GM18517 (cell line): ENCODE results near the gene SLC2A2.

Source experiments
- ATAC-seq: cut with Tn5 transposase; IDR thresholded peaks from one replicate; pipeline ENCODE4 v1.9.1; 2021; ENCODE audit warnings: mild to moderate bottlenecking, moderate library complexity; ENCODE audit not compliant: unreplicated experiment

The SLC2A2 gene

DNA sequence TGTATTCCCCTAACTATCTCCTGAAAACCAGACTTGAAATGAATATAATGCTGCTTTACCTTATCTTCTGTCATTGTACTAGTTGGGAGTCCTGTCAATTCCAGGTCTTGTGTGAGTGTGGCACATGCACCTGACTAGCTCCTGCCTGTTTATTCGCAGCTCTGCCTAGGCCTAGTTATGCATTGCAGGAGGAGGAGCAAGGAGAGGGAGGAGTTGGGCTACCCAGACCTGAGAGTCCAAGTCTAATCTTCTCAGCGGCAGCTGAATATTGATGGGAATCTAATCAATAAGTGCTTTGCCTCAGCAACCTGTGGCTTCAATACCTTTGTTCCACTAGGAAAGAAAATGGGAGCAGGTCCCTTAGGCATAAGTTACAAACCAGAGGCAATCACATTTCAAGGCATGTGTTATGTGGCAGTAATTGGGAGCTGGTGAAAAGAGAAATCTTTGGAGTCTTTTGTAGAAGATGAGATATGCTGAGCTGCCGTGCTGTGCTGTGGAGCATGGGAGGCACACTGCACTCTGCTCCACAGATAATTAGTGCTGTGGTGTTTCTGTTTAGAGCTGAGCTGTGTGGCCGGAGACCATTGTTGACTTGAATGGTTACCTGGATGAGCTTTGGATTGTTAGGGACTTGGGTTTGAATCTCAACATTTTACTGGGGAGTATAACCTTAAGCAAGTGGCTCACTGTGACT is at the start of gene SLC2A2:
Gene SLC2A2, minus strand, starts transcription at position 124 of the 697 bp plus-strand sequence. Its CDS starts 50 bp downstream, at position 74.
- ATAC-seq: no peak

DNA sequence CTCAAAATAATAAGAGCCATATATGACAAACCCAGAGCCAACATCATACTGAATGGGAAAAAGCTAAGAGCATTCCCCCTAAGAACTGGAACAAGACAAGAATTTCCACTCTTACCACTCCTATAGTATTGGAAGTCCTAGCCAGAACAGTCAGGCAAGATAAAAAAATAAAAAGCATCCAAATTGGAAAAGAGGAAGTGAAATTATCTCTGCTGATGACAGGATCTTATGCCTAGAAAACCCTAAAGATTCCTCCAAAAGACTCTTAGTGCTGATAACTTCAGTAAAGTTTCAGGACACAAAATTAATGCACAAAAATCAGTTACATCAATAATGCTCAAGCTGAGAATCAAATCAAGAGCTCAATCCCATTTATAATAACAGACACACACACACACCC is 45.9 kb upstream of the SLC2A2 start:
- no peak for ATAC-seq

DNA sequence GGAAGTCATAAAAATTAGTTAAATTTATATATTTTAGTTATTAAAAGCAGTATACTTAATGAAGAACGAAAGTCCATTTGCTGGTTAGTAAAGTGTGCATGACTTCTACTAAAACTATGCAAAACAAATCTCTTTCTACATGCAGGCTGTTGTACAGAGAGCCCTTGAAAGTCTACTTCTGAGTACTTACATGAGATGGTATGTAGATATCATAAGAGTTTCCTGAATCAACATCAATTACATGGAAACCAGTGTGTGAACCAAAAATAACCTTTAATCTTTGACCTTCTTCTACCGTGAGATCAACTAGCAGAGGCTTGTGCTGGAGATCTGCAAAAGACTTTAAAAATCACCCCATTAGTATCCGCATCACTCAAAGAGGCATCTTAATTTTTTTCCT is 42.1 kb upstream of the SLC2A2 start:
- no peak for ATAC-seq

DNA sequence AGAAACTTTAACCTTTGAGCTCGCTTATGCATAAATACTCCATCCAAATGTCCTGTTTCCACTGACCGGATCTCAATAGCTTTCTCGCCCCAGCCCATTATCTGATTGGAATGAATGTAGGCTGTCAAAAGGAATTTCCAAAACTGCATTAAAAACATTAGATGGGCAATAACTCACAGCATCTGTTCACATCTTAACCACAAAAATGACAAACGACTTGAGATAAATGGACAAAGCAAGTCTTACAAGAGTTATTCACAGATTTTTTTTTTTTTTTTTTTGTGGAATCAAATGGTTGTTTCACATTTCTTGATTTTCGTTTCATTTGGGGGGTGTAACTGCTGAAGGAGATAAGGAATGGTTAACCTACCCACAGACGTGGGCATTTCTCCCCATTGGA is 39.7 kb upstream of the SLC2A2 start:
- ATAC-seq: no peak

DNA sequence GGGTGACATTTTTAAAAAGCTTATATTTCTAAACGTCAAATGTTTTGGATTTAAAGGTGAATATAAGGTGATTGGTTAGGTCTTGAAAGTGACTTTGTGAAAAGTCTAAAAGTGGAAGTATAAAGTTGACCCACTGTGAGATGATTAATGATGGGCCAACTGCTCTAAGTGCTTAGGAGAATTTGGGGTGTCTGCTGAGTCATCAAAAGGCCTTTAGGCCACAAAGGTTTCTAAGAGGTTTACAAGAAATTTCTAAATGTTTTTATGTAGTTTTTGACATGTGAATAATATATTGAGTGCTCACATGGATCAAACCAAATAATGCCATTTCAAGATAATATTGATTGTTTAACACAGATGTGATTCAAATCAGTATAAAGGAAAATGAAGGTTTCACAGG is 39.2 kb upstream of the SLC2A2 start:
- no peak for ATAC-seq

DNA sequence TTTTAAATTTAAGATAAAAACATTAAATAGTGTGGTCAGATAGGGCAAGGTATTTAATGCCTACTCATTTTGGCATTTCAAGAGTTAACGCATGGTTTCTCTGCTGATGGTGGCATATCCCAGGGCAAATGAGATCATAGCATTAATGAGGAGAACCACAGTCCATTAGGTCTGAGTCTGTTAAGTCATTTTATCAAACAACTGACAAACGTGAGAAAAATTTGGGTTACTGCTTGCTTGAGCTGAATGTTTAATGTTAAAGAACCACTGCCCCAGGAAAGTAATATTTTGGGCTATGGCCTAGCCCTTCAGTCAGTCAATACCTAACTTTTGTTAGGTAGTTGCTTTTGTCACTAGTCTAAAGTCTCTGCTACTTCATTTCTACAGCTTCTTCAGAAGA is 37.9 kb upstream of the SLC2A2 start:
- ATAC-seq: no peak

DNA sequence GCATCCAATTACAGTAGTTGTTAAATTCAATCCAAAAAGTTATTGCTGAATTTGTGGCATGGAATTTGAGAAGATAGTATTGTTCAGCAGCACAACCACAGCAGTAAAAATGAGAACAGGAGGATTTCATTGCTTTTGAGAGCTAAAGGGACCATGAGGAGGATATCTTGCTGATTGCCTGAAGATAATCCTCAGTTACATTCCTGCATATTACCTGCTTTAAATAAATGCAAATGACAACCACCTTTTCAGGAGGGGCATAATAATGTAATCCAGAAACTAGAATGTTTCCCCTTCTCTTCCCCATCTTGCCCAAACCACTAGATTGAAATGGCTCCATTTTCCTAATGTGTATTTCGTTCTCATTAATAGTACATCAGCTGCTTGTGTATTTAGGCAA is 35.2 kb upstream of the SLC2A2 start:
- ATAC-seq: no peak

DNA sequence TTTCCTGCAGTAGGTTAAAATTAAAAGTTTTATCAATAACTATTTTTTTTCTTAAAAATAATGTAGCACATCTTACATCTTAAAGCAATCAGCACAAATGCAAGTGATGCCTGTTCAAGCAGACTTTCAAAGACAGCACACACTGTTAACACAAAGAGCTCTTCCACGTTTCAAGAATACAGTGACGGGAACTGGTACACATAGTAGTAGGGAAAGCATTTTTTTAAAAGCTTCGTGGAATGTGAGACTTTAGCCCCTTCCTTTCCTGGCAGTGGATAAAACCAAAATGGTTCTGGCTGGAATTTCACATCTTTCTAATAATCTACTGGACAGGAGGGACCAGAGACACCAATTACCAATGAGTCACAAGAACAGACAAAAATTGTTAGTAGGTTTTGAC is 33.5 kb upstream of the SLC2A2 start:
- ATAC-seq: no peak

DNA sequence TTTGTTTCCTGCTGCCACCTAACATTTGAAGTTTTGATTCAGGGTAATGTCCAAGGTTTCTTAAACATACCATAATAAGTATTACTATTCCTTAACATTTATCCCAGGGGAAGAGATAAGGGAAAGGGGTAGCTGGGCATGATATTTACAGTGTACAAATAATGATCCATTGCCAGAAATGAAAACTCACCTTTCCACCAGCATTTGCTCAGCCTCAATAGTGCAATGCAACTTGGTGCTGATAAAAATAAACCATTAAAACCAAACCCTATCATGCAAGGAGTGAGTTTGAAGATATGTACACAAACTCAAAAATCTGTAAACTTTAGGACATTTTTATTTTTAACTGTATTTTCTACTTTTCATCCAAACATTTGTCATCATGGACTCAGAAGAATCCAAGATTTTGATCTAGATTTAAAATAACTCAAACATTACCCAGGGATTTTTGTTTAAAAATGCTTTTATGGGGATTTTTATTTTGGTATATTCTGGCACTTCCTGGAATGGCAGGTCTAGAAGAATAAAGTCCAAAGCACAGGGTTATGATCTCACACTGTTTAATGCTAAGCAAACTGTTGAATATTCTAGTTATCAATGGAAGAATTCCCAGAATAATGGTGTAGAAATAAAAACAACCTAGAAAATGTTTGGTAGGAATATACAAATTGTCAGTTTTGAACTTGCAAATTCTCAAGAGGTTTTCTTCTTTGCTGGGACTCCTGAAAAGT is 32.5 kb upstream of the SLC2A2 start:
- no peak for ATAC-seq

DNA sequence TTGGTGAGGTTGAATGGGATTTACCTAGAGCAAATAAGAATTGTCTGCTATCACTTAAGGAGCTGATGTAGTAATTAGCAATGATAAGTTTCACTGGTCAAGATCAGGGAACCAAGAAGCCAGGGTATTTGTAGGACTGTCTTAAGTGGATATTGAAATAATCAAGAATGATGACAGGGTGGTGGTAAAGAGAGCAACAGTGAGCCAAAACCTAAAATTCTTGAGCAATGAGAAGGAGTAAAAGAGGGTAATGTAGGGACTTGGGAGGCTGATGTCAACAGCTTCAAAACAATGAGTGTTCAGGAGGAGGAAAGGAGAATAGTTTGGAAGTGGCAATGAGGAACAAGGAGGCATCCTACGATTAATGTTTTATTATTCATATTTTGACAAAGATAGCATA is 31.5 kb upstream of the SLC2A2 start:
- no peak for ATAC-seq

DNA sequence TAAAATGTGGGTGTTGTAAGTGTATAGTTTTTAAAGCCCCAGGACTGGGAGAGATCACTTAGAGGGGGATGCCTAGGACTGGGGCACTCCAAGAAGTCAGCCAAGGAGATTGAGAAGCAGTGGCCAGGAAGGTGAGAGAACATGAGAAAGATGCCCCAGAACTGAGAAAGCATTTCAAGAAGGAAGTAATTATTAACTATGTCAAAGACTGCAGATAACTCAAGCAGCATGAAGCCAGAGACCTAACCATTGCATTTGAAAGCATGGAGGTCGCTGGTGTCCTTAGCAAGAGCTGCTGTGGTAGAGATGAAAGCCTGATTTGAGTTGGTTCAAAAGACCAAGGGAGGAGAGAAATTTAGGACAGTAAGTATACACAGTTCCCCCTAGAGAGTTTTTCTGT is 30.6 kb upstream of the SLC2A2 start:
- ATAC-seq: no peak

DNA sequence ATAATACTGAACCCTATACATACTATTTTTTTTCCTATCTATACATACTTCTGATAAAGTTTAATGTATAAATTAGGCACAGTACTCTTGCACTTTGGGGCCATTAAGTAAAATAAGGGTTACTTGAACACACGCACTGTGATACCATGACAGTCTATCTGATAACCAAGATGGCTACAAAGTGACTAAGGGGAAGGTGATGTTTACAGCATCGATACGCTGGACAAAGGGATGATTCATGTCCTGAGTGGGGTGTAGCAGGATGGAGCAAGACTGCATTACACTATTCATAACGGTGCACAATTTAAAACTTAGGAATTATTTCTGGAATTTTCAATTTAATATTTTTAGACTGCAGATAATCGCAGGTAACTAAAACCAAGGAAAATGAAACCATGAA is 30.0 kb upstream of the SLC2A2 start:
- no peak for ATAC-seq

DNA sequence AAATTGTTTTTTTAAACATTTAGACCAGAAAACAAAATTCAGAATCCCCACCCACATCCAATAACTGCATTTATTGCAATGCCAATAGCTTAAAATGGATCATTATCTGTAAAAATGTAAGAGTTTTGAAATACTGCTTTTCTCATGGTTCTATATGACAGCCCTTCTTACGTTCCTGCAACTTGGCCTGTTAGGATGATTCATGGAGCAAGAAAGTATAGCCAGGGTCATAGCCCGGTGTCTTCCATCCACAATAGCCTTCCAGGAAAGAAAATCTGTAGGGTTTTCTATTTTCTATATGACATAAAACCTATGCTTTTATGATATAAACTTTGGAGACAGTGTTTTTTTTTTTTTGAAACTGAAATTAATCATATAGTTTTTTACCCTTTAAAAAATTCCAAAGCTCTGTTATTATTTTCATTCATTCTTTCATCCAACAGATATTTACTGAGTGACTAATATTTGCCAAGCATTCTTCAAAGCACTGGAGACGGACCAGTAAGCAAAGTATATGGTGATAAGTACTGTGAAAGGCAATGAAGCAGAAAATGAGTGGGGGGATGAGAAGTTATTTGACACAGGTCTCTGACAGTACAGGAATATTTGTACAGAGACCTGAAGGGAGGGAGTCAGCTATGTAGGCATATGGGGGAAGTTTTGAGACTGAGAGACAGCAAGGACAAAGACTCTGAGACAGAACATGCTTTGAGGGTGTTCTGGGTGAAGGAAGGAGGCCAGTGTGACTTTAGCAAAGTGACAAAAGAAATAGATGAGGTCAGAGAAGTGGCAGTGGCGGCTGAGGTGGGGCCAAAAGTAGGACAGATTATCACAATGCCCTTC is 29.0 kb upstream of the SLC2A2 start:
- no peak for ATAC-seq

DNA sequence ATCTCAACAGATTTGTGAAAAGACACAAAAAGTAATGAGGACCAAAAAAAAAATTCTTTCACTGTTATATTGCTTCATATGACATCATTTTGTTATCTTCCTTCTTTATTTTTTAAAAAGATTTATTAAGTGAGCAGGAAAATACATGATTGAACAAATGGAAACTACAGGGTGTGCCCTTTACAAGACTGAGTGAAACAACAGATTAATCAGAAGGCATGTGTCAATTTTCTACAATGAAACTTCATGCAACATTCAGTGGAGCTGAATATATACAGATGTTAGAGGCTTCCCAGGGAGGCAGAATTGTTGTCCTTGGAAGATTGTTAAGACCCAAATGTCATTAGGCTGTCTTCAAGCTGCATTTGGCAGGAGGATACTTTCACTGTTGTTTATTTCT is 28.4 kb upstream of the SLC2A2 start:
- no peak for ATAC-seq

DNA sequence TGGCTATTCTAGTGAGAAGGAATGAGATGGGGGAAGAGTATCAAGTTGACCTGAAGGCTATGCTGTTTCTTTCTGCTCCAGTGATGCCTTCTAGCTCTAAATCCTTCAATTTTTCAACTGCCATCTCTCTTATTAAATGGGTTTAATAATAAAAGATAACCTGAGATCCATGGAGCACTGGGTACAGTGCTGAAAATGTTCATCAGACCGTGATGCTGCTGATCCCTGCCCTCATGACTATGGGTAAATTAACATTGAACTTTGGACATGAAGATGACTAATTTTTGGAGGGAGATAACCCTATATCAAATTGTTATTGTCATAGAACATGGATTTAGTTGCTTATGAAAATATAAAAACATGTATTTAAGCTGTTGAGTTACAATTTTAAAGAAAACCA is 27.7 kb upstream of the SLC2A2 start:
- ATAC-seq: no peak

DNA sequence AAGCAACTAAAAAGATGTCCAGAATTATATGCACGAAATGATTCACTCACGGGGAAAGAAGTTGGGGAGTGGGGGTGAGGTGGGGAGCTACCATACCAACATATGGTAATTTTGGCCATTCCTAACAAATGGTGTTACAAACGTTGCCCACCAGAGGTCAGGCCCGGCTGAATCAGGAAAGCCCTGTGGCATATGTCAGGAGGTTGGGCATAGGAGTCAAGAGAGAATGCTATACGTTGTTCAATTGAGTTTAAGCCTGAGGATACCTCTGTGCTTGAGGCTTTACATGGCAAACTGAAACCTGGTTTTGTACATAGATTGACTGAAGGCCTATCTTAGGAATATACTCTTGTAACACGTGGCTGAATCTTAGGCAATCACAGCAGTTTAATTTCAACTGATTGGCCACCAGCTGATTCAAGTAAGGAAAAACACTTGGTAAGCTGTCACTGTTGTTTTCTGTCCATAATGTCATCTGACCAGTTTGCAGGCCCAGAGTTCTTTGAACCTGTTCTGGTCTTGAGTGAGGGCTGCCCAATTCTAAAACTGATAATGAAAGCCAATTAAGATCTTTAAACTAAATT is 23.4 kb upstream of the SLC2A2 start:
- ATAC-seq: peak; percentile 90

DNA sequence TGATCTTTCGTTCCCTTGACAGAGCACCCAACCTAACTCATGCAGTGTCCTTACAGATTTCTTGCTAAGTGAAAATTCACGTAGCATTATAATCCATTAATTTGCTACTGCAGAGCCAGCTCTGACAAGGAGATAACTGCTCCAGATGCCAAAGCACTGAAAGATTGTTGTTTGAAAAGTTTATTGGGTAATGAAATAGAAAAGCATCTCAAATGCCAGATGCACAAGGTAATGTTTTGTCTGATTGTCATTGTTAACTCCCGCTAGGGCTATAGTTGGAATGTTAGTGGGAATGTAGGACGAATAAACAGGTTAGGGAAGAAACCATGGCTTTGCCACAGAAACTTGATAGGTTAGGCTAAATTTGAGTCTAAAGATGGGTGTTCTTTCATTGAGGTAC is 20.2 kb upstream of the SLC2A2 start:
- no peak for ATAC-seq

DNA sequence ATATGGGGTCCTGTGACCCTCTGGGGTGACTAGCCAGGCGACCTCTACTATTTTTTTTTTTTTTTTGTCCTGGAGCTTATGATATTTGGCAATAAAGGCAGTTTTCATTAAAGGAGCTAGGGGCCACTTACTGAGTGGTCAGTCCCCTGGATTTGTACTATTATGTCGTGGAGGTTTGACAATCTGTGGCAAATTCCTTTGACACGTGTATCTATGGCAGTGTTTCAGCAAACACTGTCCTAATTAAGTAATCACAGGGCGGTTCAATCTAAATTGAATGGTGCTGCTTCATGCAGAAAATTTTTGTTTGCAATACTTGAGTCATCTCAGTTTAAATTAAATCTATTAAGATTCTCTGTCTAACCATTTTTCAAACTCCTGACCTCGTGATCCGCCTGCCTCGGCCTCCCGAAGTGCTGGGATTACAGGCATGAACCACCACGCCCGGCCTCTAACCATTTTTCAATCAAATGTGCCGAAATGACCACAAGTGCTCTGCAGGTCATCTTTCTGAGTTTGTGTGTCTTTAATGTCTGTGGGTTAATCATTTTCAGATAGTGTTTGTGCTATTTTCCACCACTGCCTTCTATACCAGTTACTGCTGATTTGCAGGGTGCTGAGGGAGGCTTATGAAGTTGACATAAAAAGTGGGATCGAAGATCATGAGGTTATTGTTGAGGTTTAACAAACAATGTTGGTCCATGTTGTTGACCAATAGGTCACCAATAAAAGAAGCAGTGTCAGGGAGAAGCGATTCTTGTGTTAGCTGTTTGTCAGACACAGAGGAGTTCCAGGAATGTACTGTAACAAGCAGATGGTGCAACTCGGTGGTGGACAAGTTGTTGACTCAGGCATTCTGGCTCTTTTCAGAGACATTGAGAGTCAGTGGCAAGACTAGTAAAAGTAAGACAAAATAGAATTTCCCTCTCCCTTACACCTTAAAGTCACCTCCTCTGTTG is 18.6 kb upstream of the SLC2A2 start:
- ATAC-seq: no peak

DNA sequence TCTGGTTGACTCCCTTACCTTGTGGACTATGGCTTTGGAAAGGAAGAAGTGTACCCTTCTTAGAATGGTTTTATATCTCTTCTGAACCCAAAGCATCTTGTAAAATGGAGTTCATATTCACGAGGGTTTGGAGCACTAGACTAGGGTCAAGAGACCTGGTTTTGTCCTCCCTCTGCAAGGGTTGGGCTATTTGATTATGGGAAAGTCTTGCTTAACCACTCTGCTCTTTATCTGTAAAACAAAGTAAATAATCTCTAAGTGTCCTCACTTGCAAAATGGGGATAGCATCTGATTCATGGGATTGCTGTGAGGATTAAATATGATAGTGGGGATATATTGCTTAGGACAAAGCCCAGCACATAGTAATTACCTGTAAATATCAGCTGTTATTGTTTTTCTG is 17.9 kb upstream of the SLC2A2 start:
- no peak for ATAC-seq

DNA sequence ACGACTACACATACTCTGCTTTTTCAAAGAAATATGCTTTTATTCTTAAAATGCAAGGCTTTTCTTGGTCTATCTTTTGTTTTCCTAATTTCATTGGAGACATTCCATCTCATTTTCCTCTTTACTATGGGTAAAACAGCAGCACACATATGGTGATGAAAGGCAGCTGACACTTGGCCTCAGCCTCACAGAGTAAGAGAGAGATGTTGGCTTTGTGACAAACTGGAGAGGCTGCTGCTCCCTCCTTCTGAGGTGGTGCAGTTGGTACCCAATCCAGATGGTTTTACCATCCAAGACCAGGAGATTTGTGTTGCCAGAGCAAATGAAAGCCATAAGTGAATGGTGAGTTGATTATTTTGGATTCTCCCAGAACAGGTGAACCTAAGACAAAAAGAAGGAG is 13.2 kb upstream of the SLC2A2 start:
- ATAC-seq: no peak
